IgD-negative memory B cell (primary cell): ENCODE measurements around the gene GPX1. TPM values are rescaled to one million over a fixed set of nuclear protein-coding genes. Genes with fewer than 3 reads are reported as not detected.
A peak's percentile ranks its signal among the peaks of the same experiment; 100 is the strongest.
"Not testable (repeated sequence)": the region's sequence is repeated elsewhere in the genome, so short reads cannot be mapped to it uniquely, and the experiment has no call there.

Experiments
- H3K27ac Mint-ChIP-seq, 3 donors: one replicate each; pipeline ENCODE4 v1.8.0; 2020 to 2022; ENCODE audit warnings: mild to moderate bottlenecking in 3 of 3, mixed read lengths in 3 of 3, moderate library complexity in 1 of 3
- H3K27me3 Mint-ChIP-seq: one replicate; pipeline ENCODE4 v1.8.0; 2021; ENCODE audit warnings: mixed read lengths
- H3K36me3 Mint-ChIP-seq: one replicate; pipeline ENCODE4 v1.8.0; 2020; ENCODE audit warnings: mild to moderate bottlenecking, mixed read lengths
- H3K4me1 Mint-ChIP-seq, 3 donors: one replicate each; pipeline ENCODE4 v1.8.0; 2020 to 2022; ENCODE audit warnings: mixed read lengths in 3 of 3, mild to moderate bottlenecking in 1 of 3
- H3K4me3 Mint-ChIP-seq, 4 donors: one replicate each; pipeline ENCODE4 v1.8.0; 2020 to 2022; ENCODE audit warnings: mild to moderate bottlenecking in 4 of 4, mixed read lengths in 4 of 4, moderate library complexity in 3 of 4
- H3K9me3 Mint-ChIP-seq, 3 donors: one replicate each; pipeline ENCODE4 v1.8.0; 2020 to 2021; ENCODE audit warnings: mixed read lengths in 3 of 3, mild to moderate bottlenecking in 1 of 3
- polyA plus RNA-seq: library from polyadenylated mRNA; unstranded; fragments of 300-500 nt; fragmentation: Illumina TruSeq; gene quantifications from one replicate; pipeline ENCODE4 v1.2.3, GENCODE V29; 2021

Gene GPX1
- 340 TPM for polyA plus RNA-seq

- H3K27ac Mint-ChIP-seq, result peak within 1 kb of the TSS; percentile 95 to 99 (median 99)
- H3K36me3 Mint-ChIP-seq, result peaks cover 8% of the 10 kb centered on the region
- no peaks in the 10 kb centered on the region for H3K9me3 Mint-ChIP-seq
- no peaks in the 10 kb centered on the region for H3K27me3 Mint-ChIP-seq
- peaks cover 9 to 14% (median 10%) of the 10 kb centered on the region in 3 donors for H3K4me1 Mint-ChIP-seq
- peak within 1 kb of the TSS; percentile 90 to 99 (median 97) for H3K4me3 Mint-ChIP-seq
These were observed at the start of gene GPX1 for GRCh38 chr3:49358217-49358883. TSS of gene GPX1 (minus strand) at chr3:49358353. CDS start at chr3:49358278, 75 bp downstream.

GRCh38 chr3:49406571-49407565, 48.7 kb upstream of the GPX1 start:
- Mint-ChIP-seq H3K4me3 (peak overlapping the region in 3 of 4 donors; percentile 64 to 87 (median 74)), H3K27me3 (no peaks in the 10 kb centered on the region), H3K4me1 (peaks cover 30 to 50% (median 43%) of the 10 kb centered on the region in 3 donors), H3K27ac (peak overlapping the region; percentile 57 to 93 (median 67)), H3K36me3 (peaks cover 3% of the 10 kb centered on the region), H3K9me3 (no peaks in the 10 kb centered on the region)

- Mint-ChIP-seq H3K27ac (peak overlapping the region; percentile 15 to 93 (median 57)), H3K4me3 (peak overlapping the region in 3 of 4 donors; percentile 19 to 74 (median 57)), H3K4me1 (peaks cover 37 to 55% (median 47%) of the 10 kb centered on the region in 3 donors)
- not testable (repeated sequence) for H3K27me3 Mint-ChIP-seq, H3K36me3 Mint-ChIP-seq, H3K9me3 Mint-ChIP-seq
These were observed 47.4 kb upstream of the GPX1 start for GRCh38 chr3:49405570-49405969.

GRCh38 chr3:49403891-49404290, 45.7 kb upstream of the GPX1 start:
- Mint-ChIP-seq H3K9me3 (peaks cover 0 to 2% (median 0%) of the 10 kb centered on the region in 3 donors), H3K27me3 (no peaks in the 10 kb centered on the region), H3K36me3 (peaks cover 6% of the 10 kb centered on the region), H3K27ac (no peak overlapping the region), H3K4me1 (peaks cover 39 to 53% (median 42%) of the 10 kb centered on the region in 3 donors), H3K4me3 (peak overlapping the region in 2 of 4 donors; percentile 23 to 49)

- Mint-ChIP-seq H3K4me3 (no peak overlapping the region), H3K4me1 (peaks cover 41 to 47% (median 44%) of the 10 kb centered on the region in 3 donors), H3K27ac (peak overlapping the region; percentile 16 to 39 (median 33)), H3K36me3 (peaks cover 11% of the 10 kb centered on the region), H3K27me3 (no peaks in the 10 kb centered on the region), H3K9me3 (peaks cover 0 to 2% (median 0%) of the 10 kb centered on the region in 3 donors)
These were observed 43.6 kb upstream of the GPX1 start for GRCh38 chr3:49401766-49402165.

- peaks cover 41 to 42% (median 42%) of the 10 kb centered on the region in 3 donors for H3K4me1 Mint-ChIP-seq
- H3K36me3 Mint-ChIP-seq, result peaks cover 12% of the 10 kb centered on the region
- H3K4me3 Mint-ChIP-seq, result peak overlapping the region in 1 of 4 donors; percentile 89
- peak overlapping the region; percentile 14 to 85 (median 67) for H3K27ac Mint-ChIP-seq
- H3K27me3 Mint-ChIP-seq, result no peaks in the 10 kb centered on the region
- peaks cover 0 to 2% (median 0%) of the 10 kb centered on the region in 3 donors for H3K9me3 Mint-ChIP-seq
These were observed 41.3 kb upstream of the GPX1 start for GRCh38 chr3:49399461-49399860.

- Mint-ChIP-seq H3K9me3 (peaks cover 0 to 2% (median 0%) of the 10 kb centered on the region in 3 donors), H3K4me3 (peak overlapping the region in 2 of 4 donors; percentile 1 to 37), H3K27me3 (no peaks in the 10 kb centered on the region), H3K36me3 (peaks cover 10% of the 10 kb centered on the region), H3K27ac (peak overlapping the region; percentile 21 to 87 (median 43)), H3K4me1 (peaks cover 48 to 52% (median 49%) of the 10 kb centered on the region in 3 donors)
These were observed 39.3 kb upstream of the GPX1 start for GRCh38 chr3:49397470-49397869.

GRCh38 chr3:49391310-49391709, 33.2 kb upstream of the GPX1 start:
- not testable (repeated sequence) for H3K9me3 Mint-ChIP-seq, H3K36me3 Mint-ChIP-seq, H3K4me3 Mint-ChIP-seq, H3K27me3 Mint-ChIP-seq
- H3K27ac Mint-ChIP-seq, result peak overlapping the region in 1 of 3 donors; percentile 9
- peaks cover 34 to 39% (median 34%) of the 10 kb centered on the region in 3 donors for H3K4me1 Mint-ChIP-seq

- Mint-ChIP-seq H3K36me3 (peaks cover 8% of the 10 kb centered on the region), H3K4me3 (peak overlapping the region in 2 of 4 donors; percentile 27 to 33), H3K9me3 (no peaks in the 10 kb centered on the region), H3K27me3 (no peaks in the 10 kb centered on the region), H3K27ac (peak overlapping the region in 1 of 3 donors; percentile 73), H3K4me1 (peaks cover 34 to 39% (median 35%) of the 10 kb centered on the region in 3 donors)
These were observed 31.1 kb upstream of the GPX1 start for GRCh38 chr3:49389297-49389696.

- Mint-ChIP-seq H3K27me3 (no peaks in the 10 kb centered on the region), H3K4me1 (peaks cover 37 to 40% (median 39%) of the 10 kb centered on the region in 3 donors), H3K4me3 (peak overlapping the region in 2 of 4 donors; percentile 60 to 63), H3K36me3 (peaks cover 8% of the 10 kb centered on the region), H3K27ac (peak overlapping the region in 2 of 3 donors; percentile 12 to 63), H3K9me3 (no peaks in the 10 kb centered on the region)
These were observed 30.2 kb upstream of the GPX1 start for GRCh38 chr3:49388289-49388820.

GRCh38 chr3:49387721-49388120, 29.6 kb upstream of the GPX1 start:
- Mint-ChIP-seq H3K27ac (peak overlapping the region in 2 of 3 donors; percentile 12 to 63), H3K27me3 (no peaks in the 10 kb centered on the region), H3K9me3 (no peaks in the 10 kb centered on the region), H3K36me3 (peaks cover 8% of the 10 kb centered on the region), H3K4me1 (peaks cover 36 to 42% (median 37%) of the 10 kb centered on the region in 3 donors), H3K4me3 (peak overlapping the region in 1 of 4 donors; percentile 76)

GRCh38 chr3:49386056-49386756, 28.1 kb upstream of the GPX1 start:
- no peaks in the 10 kb centered on the region for H3K27me3 Mint-ChIP-seq
- H3K9me3 Mint-ChIP-seq, result no peaks in the 10 kb centered on the region
- H3K4me3 Mint-ChIP-seq, result peak overlapping the region in 2 of 4 donors; percentile 63 to 94
- peaks cover 8% of the 10 kb centered on the region for H3K36me3 Mint-ChIP-seq
- peaks cover 32 to 39% (median 33%) of the 10 kb centered on the region in 3 donors for H3K4me1 Mint-ChIP-seq
- peak overlapping the region in 2 of 3 donors; percentile 72 to 78 for H3K27ac Mint-ChIP-seq

- H3K27me3 Mint-ChIP-seq, result no peaks in the 10 kb centered on the region
- H3K4me1 Mint-ChIP-seq, result peaks cover 32 to 40% (median 33%) of the 10 kb centered on the region in 3 donors
- peak overlapping the region in 2 of 3 donors; percentile 65 to 72 for H3K27ac Mint-ChIP-seq
- no peaks in the 10 kb centered on the region for H3K9me3 Mint-ChIP-seq
- peak overlapping the region in 1 of 4 donors; percentile 68 for H3K4me3 Mint-ChIP-seq
- H3K36me3 Mint-ChIP-seq, result peaks cover 8% of the 10 kb centered on the region
These were observed 27.5 kb upstream of the GPX1 start for GRCh38 chr3:49385617-49386016.

GRCh38 chr3:49383387-49383786, 25.2 kb upstream of the GPX1 start:
- no peaks in the 10 kb centered on the region for H3K27me3 Mint-ChIP-seq
- peak overlapping the region in 1 of 3 donors; percentile 80 for H3K27ac Mint-ChIP-seq
- H3K9me3 Mint-ChIP-seq, result no peaks in the 10 kb centered on the region
- H3K4me3 Mint-ChIP-seq, result peak overlapping the region in 1 of 4 donors; percentile 33
- peaks cover 39 to 44% (median 40%) of the 10 kb centered on the region in 3 donors for H3K4me1 Mint-ChIP-seq
- H3K36me3 Mint-ChIP-seq, result peaks cover 14% of the 10 kb centered on the region
